Measurements from ENCODE around the gene GFY.

Gene GFY, protein sequence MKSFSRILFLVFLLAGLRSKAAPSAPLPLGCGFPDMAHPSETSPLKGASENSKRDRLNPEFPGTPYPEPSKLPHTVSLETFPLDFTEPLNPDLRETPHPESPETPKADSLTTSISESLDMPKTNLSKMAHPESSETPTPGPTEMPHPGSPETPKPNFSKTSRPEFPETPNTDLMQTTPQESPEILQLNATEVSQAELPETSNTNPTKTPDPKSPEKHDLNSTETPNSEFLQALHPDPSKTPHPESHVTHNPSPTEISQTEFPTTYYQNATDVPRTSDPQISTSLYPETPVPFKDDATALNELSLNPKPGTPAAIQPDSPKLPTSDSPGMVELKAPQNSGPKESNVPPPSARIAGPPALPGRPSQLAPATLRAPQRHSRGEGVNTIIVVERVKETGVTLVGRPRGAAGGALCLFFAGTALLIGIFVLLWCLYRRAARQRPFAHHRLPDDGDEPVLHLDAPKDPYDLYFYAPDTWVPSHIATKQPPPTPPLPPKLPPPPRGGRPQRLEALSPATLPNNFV

DNA sequence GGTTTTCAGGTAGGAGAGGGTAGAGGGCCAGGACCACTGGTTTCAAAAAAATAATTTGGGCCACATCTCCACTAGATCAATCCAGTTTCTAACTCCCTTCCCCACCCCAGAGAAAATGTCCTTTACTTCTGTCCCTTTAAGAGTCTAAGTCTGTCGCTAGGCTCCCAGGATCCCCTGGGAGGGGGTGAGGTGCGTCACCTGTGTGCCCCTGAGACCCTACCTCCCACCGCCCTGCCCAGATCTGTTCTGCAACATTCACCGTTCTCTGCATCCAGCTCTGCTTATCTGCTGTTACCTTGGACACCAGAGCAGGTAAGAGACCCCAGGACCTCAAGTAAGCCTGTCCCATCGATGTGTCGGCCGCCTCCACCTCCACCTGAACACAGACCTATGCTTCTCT lies at the start of gene GFY:
TSS of gene GFY (plus strand) at position 211 of the 400 bp plus-strand sequence. CDS start 1,043 bp downstream, outside the sequence.
- Histone ChIP-seq H3K27me3 (ENCODE audit: control insufficient read depth, insufficient read depth, low read length) (peaks cover 70% of the 10 kb centered on the region), H3K4me3 (ENCODE audit: low read depth, low read length) (peak within 1 kb of the TSS; percentile 43; the same call in 1 of the 2 replicates), H3K27ac (ENCODE audit: low read depth, low read length) (no peak within 1 kb of the TSS), H3K36me3 (ENCODE audit: control insufficient read depth, insufficient read depth, low read length) (no peaks in the 10 kb centered on the region), H3K9ac (ENCODE audit: low read depth, low read length) (no peak within 1 kb of the TSS), H3K9me3 (ENCODE audit: control insufficient read depth, insufficient read depth, low read length) (no peaks in the 10 kb centered on the region), H3K4me1 (ENCODE audit: control insufficient read depth, insufficient read depth, low read length) (peaks cover 28% of the 10 kb centered on the region)

DNA sequence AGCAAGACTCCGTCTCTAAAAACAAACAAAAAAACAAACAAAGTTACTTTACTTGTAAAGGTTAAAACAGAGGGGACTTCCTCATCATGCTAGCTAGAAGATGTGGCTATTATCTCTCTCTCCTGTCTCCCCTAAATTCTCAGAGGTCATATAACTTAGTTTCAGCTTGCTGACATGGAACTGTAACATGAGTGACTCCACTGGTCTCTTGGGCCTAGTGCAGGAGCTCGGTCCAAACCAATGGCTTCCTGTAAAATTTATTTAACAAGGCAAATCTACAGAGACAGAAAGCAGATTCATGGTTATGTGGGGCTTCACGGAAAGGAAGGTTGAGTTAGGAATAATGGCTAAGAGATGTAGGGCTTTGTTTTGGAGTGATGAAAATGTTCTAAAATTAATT lies 46.7 kb upstream of the GFY start:
- H3K4me1 ChIP-seq (ENCODE audit: control insufficient read depth, insufficient read depth, low read length), result no peaks in the 10 kb centered on the region
- no peaks in the 10 kb centered on the region for H3K36me3 ChIP-seq (ENCODE audit: control insufficient read depth, insufficient read depth, low read length)
- H3K4me3 ChIP-seq (ENCODE audit: low read depth, low read length), result no peak overlapping the region
- no peak overlapping the region for H3K9ac ChIP-seq (ENCODE audit: low read depth, low read length)
- no peak overlapping the region for H3K27ac ChIP-seq (ENCODE audit: low read depth, low read length)
- H3K27me3 ChIP-seq (ENCODE audit: control insufficient read depth, insufficient read depth, low read length), result no peaks in the 10 kb centered on the region
- H3K9me3 ChIP-seq (ENCODE audit: control insufficient read depth, insufficient read depth, low read length), result no peaks in the 10 kb centered on the region; the same call in 1 of the 2 replicates

DNA sequence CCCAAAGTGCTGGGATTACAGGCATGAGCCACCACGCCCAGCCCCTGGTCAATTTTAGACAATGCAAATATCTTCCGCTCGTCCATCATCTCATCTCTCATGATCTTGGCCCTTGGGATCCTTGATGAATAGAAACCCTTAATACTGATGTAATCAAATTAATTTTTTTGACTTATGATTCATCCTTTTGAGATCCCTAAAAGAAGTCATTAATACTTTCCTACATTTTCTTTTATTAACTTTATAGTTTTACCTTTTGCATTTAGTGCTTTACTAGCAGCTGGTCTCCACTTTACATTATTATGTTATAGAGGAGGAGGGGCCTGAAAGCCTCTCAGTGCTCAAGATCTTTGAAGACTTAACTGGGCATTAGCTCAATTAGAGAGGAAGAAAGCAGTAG lies 44.8 kb upstream of the GFY start:
- no peak overlapping the region for H3K4me3 ChIP-seq (ENCODE audit: low read depth, low read length)
- H3K27ac ChIP-seq (ENCODE audit: low read depth, low read length), result no peak overlapping the region
- H3K9me3 ChIP-seq (ENCODE audit: control insufficient read depth, insufficient read depth, low read length), result no peaks in the 10 kb centered on the region; the same call in 1 of the 2 replicates
- no peaks in the 10 kb centered on the region for H3K36me3 ChIP-seq (ENCODE audit: control insufficient read depth, insufficient read depth, low read length)
- no peak overlapping the region for H3K9ac ChIP-seq (ENCODE audit: low read depth, low read length)
- H3K4me1 ChIP-seq (ENCODE audit: control insufficient read depth, insufficient read depth, low read length), result no peaks in the 10 kb centered on the region
- H3K27me3 ChIP-seq (ENCODE audit: control insufficient read depth, insufficient read depth, low read length), result no peaks in the 10 kb centered on the region

DNA sequence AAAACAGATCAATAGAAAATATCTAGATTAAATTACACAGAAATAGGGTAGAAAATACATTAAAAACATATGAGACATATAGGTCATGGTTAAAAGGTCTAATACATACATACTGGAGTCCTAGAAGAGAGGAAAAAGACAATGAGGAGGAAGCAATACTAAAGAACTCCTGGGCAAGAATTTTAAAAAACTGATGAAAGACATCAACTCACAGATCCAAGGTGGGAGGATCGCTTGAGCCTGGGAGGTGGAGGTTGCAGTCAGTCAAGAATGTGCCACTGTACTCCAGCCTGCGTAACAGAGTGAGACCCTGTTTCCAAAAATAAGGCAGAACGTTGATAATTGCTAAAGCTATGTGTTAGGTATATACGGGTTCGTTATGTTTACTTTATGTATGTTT lies 42.5 kb upstream of the GFY start:
- H3K9me3 ChIP-seq (ENCODE audit: control insufficient read depth, insufficient read depth, low read length), result no peaks in the 10 kb centered on the region; the same call in 1 of the 2 replicates
- no peaks in the 10 kb centered on the region for H3K4me1 ChIP-seq (ENCODE audit: control insufficient read depth, insufficient read depth, low read length)
- no peak overlapping the region for H3K27ac ChIP-seq (ENCODE audit: low read depth, low read length)
- H3K36me3 ChIP-seq (ENCODE audit: control insufficient read depth, insufficient read depth, low read length), result no peaks in the 10 kb centered on the region
- no peak overlapping the region for H3K9ac ChIP-seq (ENCODE audit: low read depth, low read length)
- H3K4me3 ChIP-seq (ENCODE audit: low read depth, low read length), result no peak overlapping the region
- H3K27me3 ChIP-seq (ENCODE audit: control insufficient read depth, insufficient read depth, low read length), result no peaks in the 10 kb centered on the region

DNA sequence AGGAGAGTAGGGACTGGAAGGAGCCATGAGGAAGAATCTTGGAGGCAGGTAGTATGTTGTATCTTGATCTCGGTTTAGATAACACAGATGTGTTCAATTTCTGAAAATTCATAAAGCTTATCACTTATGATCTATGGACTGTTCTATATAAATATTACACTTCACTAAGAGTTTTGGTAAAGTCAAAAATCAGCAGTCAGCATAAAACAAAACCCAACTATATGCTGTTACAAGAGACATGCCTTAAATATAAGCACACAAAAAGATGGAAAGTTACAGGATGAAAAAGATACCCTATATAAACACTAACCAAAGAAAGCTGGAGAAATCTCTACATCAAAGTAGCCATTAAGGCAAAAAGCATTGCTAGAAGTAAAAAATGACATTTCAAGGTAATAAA lies 41.6 kb upstream of the GFY start:
- Histone ChIP-seq H3K27me3 (ENCODE audit: control insufficient read depth, insufficient read depth, low read length) (no peaks in the 10 kb centered on the region), H3K4me3 (ENCODE audit: low read depth, low read length) (no peak overlapping the region), H3K36me3 (ENCODE audit: control insufficient read depth, insufficient read depth, low read length) (no peaks in the 10 kb centered on the region), H3K4me1 (ENCODE audit: control insufficient read depth, insufficient read depth, low read length) (no peaks in the 10 kb centered on the region), H3K9me3 (ENCODE audit: control insufficient read depth, insufficient read depth, low read length) (no peaks in the 10 kb centered on the region; the same call in 1 of the 2 replicates), H3K9ac (ENCODE audit: low read depth, low read length) (no peak overlapping the region), H3K27ac (ENCODE audit: low read depth, low read length) (no peak overlapping the region)

DNA sequence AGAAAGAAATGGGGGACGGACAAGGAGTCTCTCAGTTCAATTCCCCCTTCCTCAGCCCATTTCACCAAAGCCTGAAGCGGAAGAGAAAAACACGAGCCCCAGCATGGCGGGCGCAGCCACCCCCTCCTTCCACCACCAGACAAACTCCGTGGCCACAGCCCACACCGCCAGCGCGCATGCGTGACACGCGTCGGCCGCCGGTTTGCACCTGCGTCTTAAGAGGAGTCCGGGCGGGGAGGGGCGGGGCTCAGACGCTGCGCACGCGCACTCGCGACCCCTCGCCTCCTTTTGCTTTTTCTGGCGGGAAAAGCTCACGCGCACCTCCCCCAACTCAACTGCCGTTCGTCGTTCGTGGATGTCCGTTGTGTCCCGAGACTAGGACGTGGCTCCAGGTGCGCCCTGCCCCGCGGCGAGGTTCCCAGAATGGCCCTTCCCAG lies 37.2 kb upstream of the GFY start, which contains the start of gene KASH5:
TSS of gene KASH5 (plus strand) at position 314 of the 437 bp plus-strand sequence. CDS start 2,635 bp downstream, outside the sequence.
- H3K4me1 ChIP-seq (ENCODE audit: control insufficient read depth, insufficient read depth, low read length), result no peaks in the 10 kb centered on the region
- no peaks in the 10 kb centered on the region for H3K27me3 ChIP-seq (ENCODE audit: control insufficient read depth, insufficient read depth, low read length)
- H3K4me3 ChIP-seq (ENCODE audit: low read depth, low read length), result no peak within 1 kb of the TSS
- H3K36me3 ChIP-seq (ENCODE audit: control insufficient read depth, insufficient read depth, low read length), result no peaks in the 10 kb centered on the region
- no peak within 1 kb of the TSS for H3K27ac ChIP-seq (ENCODE audit: low read depth, low read length)
- H3K9me3 ChIP-seq (ENCODE audit: control insufficient read depth, insufficient read depth, low read length), result no peaks in the 10 kb centered on the region
- H3K9ac ChIP-seq (ENCODE audit: low read depth, low read length), result no peak within 1 kb of the TSS

DNA sequence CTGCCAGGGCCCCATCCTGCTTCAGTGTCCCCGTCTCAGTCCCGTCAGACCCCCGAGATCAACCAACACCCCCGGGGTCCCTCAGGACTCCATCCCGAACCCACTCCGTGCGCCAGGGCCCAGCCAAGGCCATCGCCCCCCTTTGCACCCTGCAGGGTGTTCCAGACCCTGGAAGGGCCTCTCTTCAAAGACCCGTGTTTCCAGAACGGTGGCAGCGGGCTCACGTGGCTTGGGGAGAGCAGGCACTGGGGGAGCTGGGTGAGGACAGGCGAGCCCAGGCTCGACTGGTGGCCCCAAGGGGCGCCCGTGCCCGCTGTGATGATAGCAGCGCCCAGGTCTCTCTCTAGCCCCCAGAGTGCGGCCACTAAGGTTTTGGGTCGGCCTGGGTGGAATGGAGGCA lies 35.8 kb upstream of the GFY start:
- H3K4me1 ChIP-seq (ENCODE audit: control insufficient read depth, insufficient read depth, low read length), result no peaks in the 10 kb centered on the region
- no peaks in the 10 kb centered on the region for H3K27me3 ChIP-seq (ENCODE audit: control insufficient read depth, insufficient read depth, low read length)
- H3K9ac ChIP-seq (ENCODE audit: low read depth, low read length), result no peak overlapping the region

DNA sequence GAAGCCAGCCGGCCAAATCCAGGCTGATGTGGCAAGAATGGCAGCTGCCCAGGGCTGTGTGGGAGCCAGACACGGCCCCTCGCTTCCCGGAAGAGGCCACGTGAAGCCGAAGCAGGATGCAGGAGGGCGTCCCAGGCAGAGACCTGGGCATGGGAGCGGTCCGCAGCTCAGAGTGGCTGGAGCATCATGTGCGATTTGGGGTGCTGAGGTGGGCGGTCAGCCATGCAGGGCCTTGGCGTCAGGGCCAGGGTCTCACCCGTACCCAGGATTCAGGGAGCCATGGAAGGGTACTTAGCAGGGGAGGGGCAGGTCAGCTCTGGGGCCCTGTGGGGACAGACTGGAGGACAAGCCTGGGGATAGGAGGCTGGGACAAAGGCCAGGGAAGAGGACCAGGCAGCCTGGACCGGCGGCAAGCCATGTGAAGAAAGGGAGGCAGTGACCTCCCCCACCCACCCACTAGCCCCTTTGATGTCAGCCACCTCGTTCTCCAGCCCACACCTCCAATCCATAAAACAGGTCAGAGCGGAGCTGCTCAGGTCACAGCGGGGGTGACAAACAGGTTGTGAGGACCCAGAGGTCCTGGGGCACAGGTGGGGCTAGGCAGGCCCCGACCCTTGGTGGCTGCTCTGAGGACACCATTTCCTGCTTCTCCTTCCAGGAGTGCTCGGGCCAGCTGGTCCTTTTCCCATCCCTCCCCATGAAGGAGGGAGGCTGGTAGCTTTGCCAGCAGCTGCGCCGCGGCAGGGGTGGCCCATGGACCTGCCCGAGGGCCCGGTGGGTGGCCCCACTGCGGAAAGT lies 34.9 kb upstream of the GFY start:
- Histone ChIP-seq H3K9me3 (ENCODE audit: control insufficient read depth, insufficient read depth, low read length) (no peaks in the 10 kb centered on the region), H3K27me3 (ENCODE audit: control insufficient read depth, insufficient read depth, low read length) (no peaks in the 10 kb centered on the region), H3K4me3 (ENCODE audit: low read depth, low read length) (no peak overlapping the region), H3K36me3 (ENCODE audit: control insufficient read depth, insufficient read depth, low read length) (no peaks in the 10 kb centered on the region), H3K9ac (ENCODE audit: low read depth, low read length) (no peak overlapping the region), H3K4me1 (ENCODE audit: control insufficient read depth, insufficient read depth, low read length) (no peaks in the 10 kb centered on the region), H3K27ac (ENCODE audit: low read depth, low read length) (no peak overlapping the region)

More for the DNA sequence above, 35.8 kb upstream of the GFY start:
- no peaks in the 10 kb centered on the region for H3K9me3 ChIP-seq (ENCODE audit: control insufficient read depth, insufficient read depth, low read length)
- H3K36me3 ChIP-seq (ENCODE audit: control insufficient read depth, insufficient read depth, low read length), result no peaks in the 10 kb centered on the region
- no peak overlapping the region for H3K4me3 ChIP-seq (ENCODE audit: low read depth, low read length)
- H3K27ac ChIP-seq (ENCODE audit: low read depth, low read length), result no peak overlapping the region

DNA sequence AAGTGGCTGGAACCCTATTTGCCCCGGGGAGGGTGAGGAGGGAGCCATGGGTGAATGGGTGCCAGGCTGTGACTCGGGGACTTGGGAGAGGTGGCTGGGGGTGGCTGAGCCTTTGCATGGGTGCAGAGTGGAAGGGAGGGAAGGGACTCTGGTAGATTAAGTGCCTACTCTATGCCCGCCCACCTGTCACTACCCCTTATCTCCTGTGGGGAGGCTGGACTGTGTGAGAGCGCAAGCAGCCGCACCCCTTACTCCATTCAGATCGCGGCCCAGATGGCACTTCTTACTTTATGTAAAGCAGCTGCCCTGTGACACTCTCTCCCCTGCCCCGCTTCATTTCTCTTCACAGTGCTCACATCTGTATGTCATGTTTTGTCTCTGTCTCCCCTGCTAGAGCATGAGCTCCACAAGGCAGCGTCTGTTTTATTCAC lies 34.2 kb upstream of the GFY start:
- Histone ChIP-seq H3K9me3 (ENCODE audit: control insufficient read depth, insufficient read depth, low read length) (no peaks in the 10 kb centered on the region), H3K9ac (ENCODE audit: low read depth, low read length) (no peak overlapping the region), H3K27me3 (ENCODE audit: control insufficient read depth, insufficient read depth, low read length) (no peaks in the 10 kb centered on the region), H3K36me3 (ENCODE audit: control insufficient read depth, insufficient read depth, low read length) (no peaks in the 10 kb centered on the region), H3K27ac (ENCODE audit: low read depth, low read length) (no peak overlapping the region), H3K4me3 (ENCODE audit: low read depth, low read length) (no peak overlapping the region), H3K4me1 (ENCODE audit: control insufficient read depth, insufficient read depth, low read length) (peaks cover 3% of the 10 kb centered on the region; the same call in 1 of the 2 replicates)

DNA sequence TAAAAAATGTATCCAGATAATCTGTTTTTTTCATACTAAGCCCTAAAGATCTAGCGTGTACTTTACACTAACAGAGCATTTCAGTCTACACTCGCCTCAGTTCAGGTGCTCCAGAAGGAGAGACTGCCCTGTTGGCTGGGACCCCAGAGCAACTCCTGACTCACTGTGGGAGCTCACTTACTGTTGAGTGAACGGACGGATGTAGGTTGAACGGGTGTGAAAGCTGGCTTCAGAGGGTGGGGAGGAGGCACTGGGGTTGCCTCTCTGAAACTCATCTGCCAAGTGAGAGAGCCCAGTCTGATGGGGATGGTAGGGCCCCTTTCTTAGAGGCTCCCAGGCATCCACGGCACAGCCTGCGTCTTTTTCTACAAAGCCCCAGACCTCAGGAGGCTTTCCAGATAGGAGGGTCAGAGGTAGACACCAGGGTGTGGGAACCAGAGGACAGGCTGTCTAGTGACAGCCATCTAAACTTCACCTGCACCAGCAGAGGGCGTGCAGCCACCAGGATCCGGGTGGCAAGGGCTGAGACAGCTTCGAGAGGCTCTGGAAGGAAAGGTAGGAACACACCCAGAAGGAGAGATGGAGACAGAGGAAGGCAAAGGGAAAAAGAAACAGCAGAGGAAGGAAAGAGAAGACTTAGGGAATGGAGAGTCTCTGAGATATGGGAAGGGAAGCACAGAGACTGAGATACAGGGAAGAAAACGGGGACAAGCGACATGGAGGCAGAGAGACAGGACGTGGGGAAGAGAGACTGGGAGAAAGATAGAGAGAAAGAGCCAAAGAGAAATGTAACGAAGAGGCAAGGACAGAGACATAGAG lies 33.4 kb upstream of the GFY start:
- Histone ChIP-seq H3K36me3 (ENCODE audit: control insufficient read depth, insufficient read depth, low read length) (no peaks in the 10 kb centered on the region), H3K27ac (ENCODE audit: low read depth, low read length) (no peak overlapping the region), H3K9me3 (ENCODE audit: control insufficient read depth, insufficient read depth, low read length) (no peaks in the 10 kb centered on the region), H3K9ac (ENCODE audit: low read depth, low read length) (no peak overlapping the region), H3K4me1 (ENCODE audit: control insufficient read depth, insufficient read depth, low read length) (peaks cover 3% of the 10 kb centered on the region; the same call in 1 of the 2 replicates), H3K4me3 (ENCODE audit: low read depth, low read length) (no peak overlapping the region), H3K27me3 (ENCODE audit: control insufficient read depth, insufficient read depth, low read length) (no peaks in the 10 kb centered on the region)
